GM23248 (cell line): ENCODE data around the gene GPLD1. TPM values are rescaled to one million over a fixed set of nuclear protein-coding genes. Genes with fewer than 3 reads are reported as not detected.

Source experiments
- DNase-seq: peaks from one replicate; pipeline ENCODE4 v3.0.0-alpha.2; 2015
- H2AFZ ChIP-seq: fragments of 200-600 bp; sonication (generic); 2 replicates; pipeline ENCODE4 v1.6.1; 2016; ENCODE audit warnings: antibody characterized with exemption
- H3F3A ChIP-seq: fragments of 200-600 bp; sonication (generic); 2 replicates; pipeline ENCODE4 v1.6.1; 2016; ENCODE audit warnings: mild to moderate bottlenecking, antibody characterized with exemption, mixed run types; ENCODE audit not compliant: insufficient read depth
- H3K27ac ChIP-seq: fragments of 200-600 bp; sonication (generic); 2 replicates; pipeline ENCODE4 v1.5.1; 2016; ENCODE audit warnings: mild to moderate bottlenecking
- H3K27me3 ChIP-seq: fragments of 200-600 bp; sonication (generic); replicated peaks from 2 replicates; pipeline ENCODE4 v1.6.1; 2016; ENCODE audit warnings: mild to moderate bottlenecking; ENCODE audit not compliant: insufficient read depth
- H3K36me3 ChIP-seq: fragments of 200-600 bp; sonication (generic); 2 replicates; pipeline ENCODE4 v1.6.1; 2016; ENCODE audit warnings: low read depth, mild to moderate bottlenecking
- H3K4me1 ChIP-seq: fragments of 200-600 bp; sonication (generic); 2 replicates; pipeline ENCODE4 v1.6.1; 2016; ENCODE audit warnings: mild to moderate bottlenecking; ENCODE audit not compliant: insufficient read depth
- H3K4me2 ChIP-seq: fragments of 200-600 bp; sonication (generic); one replicate; pipeline ENCODE4 v1.6.1; 2016; ENCODE audit warnings: mild to moderate bottlenecking; ENCODE audit not compliant: unreplicated experiment
- H3K4me3 ChIP-seq: fragments of 200-600 bp; sonication (generic); 2 replicates; pipeline ENCODE4 v1.5.1; 2016; ENCODE audit warnings: mild to moderate bottlenecking
- H3K79me2 ChIP-seq: fragments of 200-600 bp; sonication (generic); 2 replicates; pipeline ENCODE4 v1.6.1; 2016; ENCODE audit warnings: mild to moderate bottlenecking; ENCODE audit not compliant: insufficient read depth
- H3K9ac ChIP-seq: fragments of 200-600 bp; sonication (generic); 2 replicates; pipeline ENCODE4 v1.6.1; 2016; ENCODE audit warnings: mild to moderate bottlenecking
- H3K9me2 ChIP-seq: fragments of 200-600 bp; sonication (generic); 2 replicates; pipeline ENCODE4 v1.6.1; 2016; ENCODE audit warnings: mixed run types, mild to moderate bottlenecking, moderate library complexity; ENCODE audit not compliant: insufficient read depth
- H3K9me3 ChIP-seq: fragments of 200-600 bp; sonication (generic); one replicate; pipeline ENCODE4 v1.6.1; 2017; ENCODE audit warnings: low read depth
- H4K20me1 ChIP-seq: fragments of 200-600 bp; sonication (generic); 2 replicates; pipeline ENCODE4 v1.6.0; 2016; ENCODE audit not compliant: insufficient read depth
- EZH2 ChIP-seq: fragments of 200-600 bp; sonication (generic); IDR thresholded peaks from 2 replicates; pipeline ENCODE4 v1.6.1; 2018; ENCODE audit warnings: antibody characterized with exemption, mild to moderate bottlenecking; ENCODE audit not compliant: insufficient read depth, poor library complexity, severe bottlenecking
- EZH2phosphoT487 ChIP-seq: fragments of 200-600 bp; sonication (generic); IDR thresholded peaks from 2 replicates; pipeline ENCODE4 v1.6.1; 2018; ENCODE audit warnings: antibody characterized with exemption, moderate library complexity, mild to moderate bottlenecking, low read depth; ENCODE audit not compliant: insufficient read depth
- WGBS, 2 experiments: methylation state at CpG; one replicate each; pipeline ENCODE4 v1.1.6; 2015 to 2017; ENCODE audit warnings: low lambda C conversion rate in 2 of 2, low coverage in 1 of 2; ENCODE audit errors: missing lambda C conversion rate in 2 of 2; 5-methylcytosine and 5-hydroxymethylcytosine counted together
- in situ Hi-C: fragments of 300-500 bp; cut with MboI; formaldehyde crosslinking; loops from 2 replicates; pipeline ENCODE4 v1.15.0; 2020
- polyA plus RNA-seq: library from polyadenylated mRNA; unstranded; fragments of >200 nt; fragmentation: Nextera tagmentation; extraction: Ambion mirVana; gene quantifications from 2 replicates; pipeline ENCODE4 v1.2.1, GENCODE V29; 2016
- total RNA-seq: library from RNA; depleted of rRNA; stranded (reverse); fragments of >200 nt; shearing (Covaris generic); gene quantifications from 2 replicates; pipeline ENCODE4 v1.2.3, GENCODE V29; 2014

GPLD1 gene
- total and polyA plus RNA-seq, 2 experiments from 2014 or later, result 0.09 to 0.97 TPM

DNA sequence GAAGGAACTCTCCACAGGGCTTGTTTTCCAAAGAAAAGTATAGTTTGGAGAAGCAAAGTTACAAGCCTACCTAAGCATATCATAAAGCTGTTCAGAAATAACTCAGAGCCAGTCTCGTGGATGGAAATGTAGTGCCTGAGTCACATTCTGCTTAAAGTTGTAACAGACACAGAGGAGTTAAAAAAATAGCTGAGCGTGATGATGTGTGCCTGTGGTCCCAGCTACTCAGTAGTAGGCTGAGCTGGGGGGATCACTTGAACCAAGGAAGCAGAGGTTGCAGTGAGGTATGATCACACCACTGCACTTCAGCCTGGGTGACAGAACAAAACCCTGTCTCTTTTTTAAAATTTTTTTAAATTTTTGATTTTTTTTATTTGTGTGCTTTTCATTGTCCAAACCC, 12.0 kb upstream of the GPLD1 start:
- no peak overlapping the region for H3K4me2 ChIP-seq
- H3K79me2 ChIP-seq, result no peaks in the 10 kb centered on the region
- no peaks in the 10 kb centered on the region for H4K20me1 ChIP-seq
- no peaks in the 10 kb centered on the region for H3K4me1 ChIP-seq
- H3K36me3 ChIP-seq, result no peaks in the 10 kb centered on the region
- no peaks in the 10 kb centered on the region for H3K9me2 ChIP-seq
- H2AFZ ChIP-seq, result no peak overlapping the region
- no peak overlapping the region for H3K9ac ChIP-seq
- no peak for DNase-seq
- no peaks in the 10 kb centered on the region for H3F3A ChIP-seq
- no peak overlapping the region for H3K4me3 ChIP-seq
- no peaks in the 10 kb centered on the region for H3K9me3 ChIP-seq
- no peak overlapping the region for H3K27ac ChIP-seq
- no peaks in the 10 kb centered on the region for H3K27me3 ChIP-seq
- no peak for TF ChIP-seq EZH2phosphoT487
- no peak for TF ChIP-seq EZH2
- in situ Hi-C loops, result no loop called here
- 53 to 54% methylated on average over 2 of the region's 2 CpGs for WGBS, 2 experiments

DNA sequence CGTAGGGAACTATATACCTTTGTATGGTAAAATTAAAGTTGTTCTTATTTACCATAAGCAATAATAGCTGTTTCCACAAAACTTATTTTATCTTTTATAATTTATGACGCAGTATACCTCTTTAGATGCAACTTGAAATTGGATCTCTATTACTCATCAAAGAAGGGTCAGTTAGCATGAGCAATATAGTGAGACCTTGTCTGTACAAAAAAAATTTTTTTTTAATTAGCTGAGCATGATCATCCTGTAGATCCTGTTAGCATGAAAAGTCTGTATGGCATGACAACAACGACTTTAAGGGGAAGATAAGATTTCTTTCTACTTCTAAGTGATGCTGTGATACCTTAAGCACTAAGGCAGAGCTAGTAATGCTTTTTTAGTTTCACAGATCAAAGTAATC, 11.3 kb upstream of the GPLD1 start:
- no peak overlapping the region for H2AFZ ChIP-seq
- H3K36me3 ChIP-seq, result no peaks in the 10 kb centered on the region
- no peaks in the 10 kb centered on the region for H3F3A ChIP-seq
- no peaks in the 10 kb centered on the region for H4K20me1 ChIP-seq
- H3K4me3 ChIP-seq, result no peak overlapping the region
- DNase-seq, result no peak
- H3K4me2 ChIP-seq, result no peak overlapping the region
- no peak overlapping the region for H3K27ac ChIP-seq
- TF ChIP-seq EZH2phosphoT487 (no peak), EZH2 (no peak)
- H3K9ac ChIP-seq, result no peak overlapping the region
- no peaks in the 10 kb centered on the region for H3K4me1 ChIP-seq
- in situ Hi-C loops, result no loop called here
- H3K27me3 ChIP-seq, result no peaks in the 10 kb centered on the region
- no peaks in the 10 kb centered on the region for H3K9me2 ChIP-seq
- 67 to 68% methylated on average over 3 of the region's 3 CpGs for WGBS, 2 experiments
- no peaks in the 10 kb centered on the region for H3K79me2 ChIP-seq
- H3K9me3 ChIP-seq, result no peaks in the 10 kb centered on the region

DNA sequence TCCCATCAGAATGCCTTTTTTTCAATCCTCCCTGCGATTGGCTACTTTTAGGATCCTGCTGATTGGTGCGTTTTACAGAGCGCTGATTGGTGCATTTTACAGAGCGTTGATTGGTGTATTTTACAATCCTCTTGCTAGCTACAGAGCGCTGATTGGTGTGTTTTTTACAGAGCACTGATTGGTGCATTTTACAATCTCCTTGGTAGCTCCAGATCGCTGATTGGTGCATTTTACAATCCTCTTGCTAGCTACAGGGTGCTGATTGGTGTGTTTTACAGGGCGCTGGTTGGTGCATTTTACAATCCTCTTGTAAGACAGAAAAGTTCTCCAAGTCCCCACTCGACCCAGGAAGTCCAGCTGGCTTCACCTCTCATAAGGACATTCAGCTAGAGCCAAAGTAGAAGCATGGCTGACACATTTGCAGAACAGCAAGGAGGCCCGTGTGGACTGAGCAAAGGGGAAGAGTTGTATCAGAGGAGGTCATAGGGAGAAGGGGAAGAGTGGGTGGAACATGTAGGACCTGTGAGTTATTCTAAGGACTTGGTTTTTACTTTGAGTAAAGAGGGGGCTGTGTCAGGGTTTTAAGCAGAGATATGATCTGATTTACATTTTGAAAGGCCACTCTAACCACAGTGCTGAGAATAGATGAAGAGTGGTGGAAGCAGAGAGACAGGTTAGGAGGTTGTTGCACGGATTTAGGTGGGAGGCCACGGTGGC, 8.0 kb upstream of the GPLD1 start:
- TF ChIP-seq EZH2, result no peak
- no peak for TF ChIP-seq EZH2phosphoT487
- H2AFZ ChIP-seq, result no peak overlapping the region
- H3K27me3 ChIP-seq, result no peaks in the 10 kb centered on the region
- in situ Hi-C loops, result no loop called here
- WGBS, 2 experiments, result 76 to 80% methylated on average over 11 of the region's 11 CpGs
- H3K36me3 ChIP-seq, result no peaks in the 10 kb centered on the region
- H3K4me2 ChIP-seq, result no peak overlapping the region
- no peak overlapping the region for H3K27ac ChIP-seq
- no peaks in the 10 kb centered on the region for H3K9me3 ChIP-seq
- no peak overlapping the region for H3K4me3 ChIP-seq
- no peaks in the 10 kb centered on the region for H4K20me1 ChIP-seq
- H3K4me1 ChIP-seq, result no peaks in the 10 kb centered on the region
- no peaks in the 10 kb centered on the region for H3K79me2 ChIP-seq
- H3K9me2 ChIP-seq, result no peaks in the 10 kb centered on the region
- H3K9ac ChIP-seq, result no peak overlapping the region
- no peaks in the 10 kb centered on the region for H3F3A ChIP-seq
- no peak for DNase-seq

DNA sequence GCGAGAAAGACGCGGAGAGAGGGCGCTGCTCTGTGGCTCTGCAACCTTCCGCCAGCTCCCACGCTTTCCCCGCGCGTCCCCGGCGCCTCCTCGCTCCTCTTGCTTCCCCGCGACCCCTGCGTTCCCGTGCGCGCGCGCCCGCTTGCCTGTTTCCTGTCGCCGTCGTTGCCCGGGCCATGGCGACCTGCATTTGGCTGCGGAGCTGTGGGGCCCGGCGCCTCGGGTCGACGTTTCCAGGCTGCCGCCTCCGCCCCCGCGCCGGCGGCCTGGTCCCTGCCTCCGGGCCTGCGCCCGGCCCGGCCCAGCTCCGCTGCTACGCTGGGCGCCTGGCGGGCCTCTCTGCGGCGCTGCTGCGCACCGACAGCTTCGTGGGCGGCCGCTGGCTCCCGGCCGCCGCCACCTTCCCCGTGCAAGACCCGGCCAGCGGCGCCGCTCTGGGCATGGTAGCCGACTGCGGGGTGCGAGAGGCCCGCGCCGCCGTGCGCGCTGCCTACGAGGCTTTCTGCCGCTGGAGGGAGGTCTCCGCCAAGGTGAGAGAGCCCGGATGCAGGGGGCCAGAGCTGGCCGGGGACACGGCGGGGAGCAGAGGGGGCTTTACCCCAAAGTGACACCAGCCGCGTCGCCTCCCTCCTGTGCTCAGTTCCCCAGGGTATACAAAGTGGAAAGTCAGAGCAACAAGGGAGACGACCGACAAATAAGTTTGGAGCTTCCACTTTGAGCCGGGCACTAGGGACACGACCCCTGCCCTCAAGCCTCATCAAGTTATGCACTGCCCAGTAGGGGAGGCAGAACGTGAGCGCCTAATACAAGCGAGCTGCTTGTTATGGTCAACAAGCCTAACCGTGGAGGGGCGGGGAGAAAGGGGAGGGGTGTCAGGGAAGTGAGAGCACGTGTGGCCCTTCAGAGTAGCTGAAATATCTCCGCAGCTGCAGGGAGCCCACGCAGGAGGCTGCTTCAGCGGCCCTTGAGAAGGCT, 5.7 kb upstream of the GPLD1 start, which contains the start of gene ALDH5A1:
TSS of gene ALDH5A1 (plus strand) at position 149 of the 975 bp plus-strand sequence. CDS start at position 177, 28 bp downstream.
- Histone ChIP-seq H2AFZ (peak within 1 kb of the TSS; percentile 96), H3F3A (no peaks in the 10 kb centered on the region), H4K20me1 (no peaks in the 10 kb centered on the region), H3K36me3 (no peaks in the 10 kb centered on the region), H3K79me2 (no peaks in the 10 kb centered on the region), H3K4me2 (peak within 1 kb of the TSS; percentile 94), H3K4me3 (peak within 1 kb of the TSS; percentile 78), H3K9ac (peak within 1 kb of the TSS; percentile 68), H3K4me1 (no peaks in the 10 kb centered on the region), H3K27ac (no peak within 1 kb of the TSS), H3K9me3 (no peaks in the 10 kb centered on the region), H3K9me2 (no peaks in the 10 kb centered on the region), H3K27me3 (no peaks in the 10 kb centered on the region)
- 1 to 2% methylated on average over 73 to 84 of the region's 93 CpGs for WGBS, 2 experiments
- TF ChIP-seq EZH2phosphoT487, result no peak
- no peak for TF ChIP-seq EZH2
- peak; percentile 82 for DNase-seq
- in situ Hi-C loops, result no loop called here
